Smooth muscle cell (in vitro differentiated cells): ENCODE results near the gene SCAF11. TPM values are rescaled to one million over a fixed set of nuclear protein-coding genes. Genes with fewer than 3 reads are reported as not detected.

Source experiments
- DNase-seq: peaks from one replicate; lab custom pipeline; 2025; ENCODE audit not compliant: unreplicated experiment; lab: John Stamatoyannopoulos, UW
- H2AFZ ChIP-seq: fragments of 200-600 bp; sonication (generic); 2 replicates; pipeline ENCODE4 v1.6.0; 2016; ENCODE audit warnings: antibody characterized with exemption, low read depth, mild to moderate bottlenecking
- H3F3A ChIP-seq: fragments of 200-600 bp; sonication (generic); 2 replicates; pipeline ENCODE4 v1.6.0; 2017; ENCODE audit warnings: antibody characterized with exemption, low read depth
- H3K27ac ChIP-seq: fragments of 200-600 bp; sonication (generic); 2 replicates; pipeline ENCODE4 v1.5.1; 2016; ENCODE audit warnings: low read depth, mild to moderate bottlenecking
- H3K27me3 ChIP-seq: fragments of 200-600 bp; sonication (generic); 2 replicates; pipeline ENCODE4 v1.6.1; 2016; ENCODE audit warnings: low read depth, mild to moderate bottlenecking
- H3K36me3 ChIP-seq: fragments of 200-600 bp; sonication (generic); 2 replicates; pipeline ENCODE4 v1.5.1; 2016; ENCODE audit warnings: low read depth
- H3K4me1 ChIP-seq: fragments of 200-600 bp; sonication (generic); 2 replicates; pipeline ENCODE4 v1.5.1; 2016; ENCODE audit warnings: low read depth
- H3K4me2 ChIP-seq: fragments of 200-600 bp; sonication (generic); 2 replicates; pipeline ENCODE4 v1.6.0; 2016; ENCODE audit warnings: mild to moderate bottlenecking
- H3K4me3 ChIP-seq: fragments of 200-600 bp; sonication (generic); 2 replicates; pipeline ENCODE4 v1.5.1; 2016; ENCODE audit warnings: mild to moderate bottlenecking
- H3K79me2 ChIP-seq: fragments of 200-600 bp; sonication (generic); 2 replicates; pipeline ENCODE4 v1.6.0; 2016; ENCODE audit warnings: low read depth, mild to moderate bottlenecking
- H3K9ac ChIP-seq: fragments of 200-600 bp; sonication (generic); 2 replicates; pipeline ENCODE4 v1.6.0; 2016; ENCODE audit warnings: low read depth
- H3K9me3 ChIP-seq: fragments of 200-600 bp; sonication (generic); replicated peaks from 2 replicates; pipeline ENCODE4 v1.5.1; 2016; ENCODE audit warnings: low read depth
- H4K20me1 ChIP-seq: fragments of 200-600 bp; sonication (generic); 2 replicates; pipeline ENCODE4 v1.6.0; 2016; ENCODE audit warnings: low read depth
- whole genome bisulfite sequencing: methylation state at CpG from one replicate; pipeline ENCODE4 v1.1.7; 2016; ENCODE audit warnings: low lambda C conversion rate; 5-methylcytosine and 5-hydroxymethylcytosine counted together
- polyA plus RNA-seq: library from polyadenylated mRNA; unstranded; fragments of >200 nt; fragmentation: Nextera tagmentation; extraction: Ambion mirVana; gene quantifications from 2 replicates; pipeline ENCODE4 v1.2.1, GENCODE V29; 2016
- total RNA-seq: library from RNA; depleted of rRNA; stranded (reverse); fragments of >200 nt; gene quantifications from 2 replicates; pipeline ENCODE4 v1.2.3, GENCODE V29; 2014
- TF ChIP-seq, protein P1 (sequence below): fragments of 200-600 bp; sonication (generic); IDR thresholded peaks from 2 replicates; pipeline ENCODE4 v1.5.1; 2017; ENCODE audit warnings: borderline replicate concordance, mild to moderate bottlenecking, antibody characterized with exemption; ENCODE audit not compliant: insufficient read depth, poor library complexity, severe bottlenecking

SCAF11 gene
- total and polyA plus RNA-seq, 2 experiments from 2014 or later: 33.2 to 99.5 TPM

- peaks cover 1% of the 10 kb centered on the region for H3K4me1 ChIP-seq
- H3K79me2 ChIP-seq: peaks cover 91% of the 10 kb centered on the region
- H3K9me3 ChIP-seq: no peaks in the 10 kb centered on the region
- no peak overlapping the region for H3K27ac ChIP-seq
- no peaks in the 10 kb centered on the region for H3K36me3 ChIP-seq
- H3K4me3 ChIP-seq: no peak overlapping the region
- H4K20me1 ChIP-seq: peaks cover 98% of the 10 kb centered on the region
- 100% methylated on average over 1 of the region's 1 CpG for WGBS
- H2AFZ ChIP-seq: no peak overlapping the region
- TF ChIP-seq, protein P1, sequence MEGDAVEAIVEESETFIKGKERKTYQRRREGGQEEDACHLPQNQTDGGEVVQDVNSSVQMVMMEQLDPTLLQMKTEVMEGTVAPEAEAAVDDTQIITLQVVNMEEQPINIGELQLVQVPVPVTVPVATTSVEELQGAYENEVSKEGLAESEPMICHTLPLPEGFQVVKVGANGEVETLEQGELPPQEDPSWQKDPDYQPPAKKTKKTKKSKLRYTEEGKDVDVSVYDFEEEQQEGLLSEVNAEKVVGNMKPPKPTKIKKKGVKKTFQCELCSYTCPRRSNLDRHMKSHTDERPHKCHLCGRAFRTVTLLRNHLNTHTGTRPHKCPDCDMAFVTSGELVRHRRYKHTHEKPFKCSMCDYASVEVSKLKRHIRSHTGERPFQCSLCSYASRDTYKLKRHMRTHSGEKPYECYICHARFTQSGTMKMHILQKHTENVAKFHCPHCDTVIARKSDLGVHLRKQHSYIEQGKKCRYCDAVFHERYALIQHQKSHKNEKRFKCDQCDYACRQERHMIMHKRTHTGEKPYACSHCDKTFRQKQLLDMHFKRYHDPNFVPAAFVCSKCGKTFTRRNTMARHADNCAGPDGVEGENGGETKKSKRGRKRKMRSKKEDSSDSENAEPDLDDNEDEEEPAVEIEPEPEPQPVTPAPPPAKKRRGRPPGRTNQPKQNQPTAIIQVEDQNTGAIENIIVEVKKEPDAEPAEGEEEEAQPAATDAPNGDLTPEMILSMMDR: no peak
- no peaks in the 10 kb centered on the region for H3F3A ChIP-seq
- no peak for DNase-seq
- no peaks in the 10 kb centered on the region for H3K27me3 ChIP-seq
- no peak overlapping the region for H3K4me2 ChIP-seq
- H3K9ac ChIP-seq: no peak overlapping the region
Measured at GRCh38 chr12:45970391-45970790, 20.0 kb downstream of the SCAF11 start.

DNA sequence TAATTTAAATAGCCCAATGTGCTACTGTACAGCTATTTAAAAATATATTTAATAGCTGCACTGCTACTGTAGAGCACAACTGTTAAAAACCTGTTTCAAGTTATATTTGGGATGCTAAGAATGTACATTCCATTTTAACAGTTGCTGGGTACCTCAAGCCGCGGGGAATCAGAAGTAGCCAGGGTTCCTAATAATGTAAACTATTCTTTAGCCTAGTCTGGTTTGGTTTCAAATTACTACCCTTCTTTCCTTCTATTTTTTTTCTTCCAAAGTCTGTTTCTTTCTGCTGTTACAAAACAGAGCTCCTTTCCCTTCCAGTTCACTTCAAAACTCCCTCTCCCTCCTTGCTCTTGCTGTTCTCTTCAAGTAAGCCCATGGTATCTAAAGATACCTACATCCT is 21.3 kb downstream of the SCAF11 start:
- Histone ChIP-seq H3K9ac (no peak overlapping the region), H3K36me3 (no peaks in the 10 kb centered on the region), H3K79me2 (peaks cover 98% of the 10 kb centered on the region), H2AFZ (no peak overlapping the region), H3F3A (no peaks in the 10 kb centered on the region), H4K20me1 (peaks cover 97% of the 10 kb centered on the region), H3K4me3 (no peak overlapping the region), H3K27me3 (no peaks in the 10 kb centered on the region), H3K9me3 (no peaks in the 10 kb centered on the region), H3K4me1 (peaks cover 6% of the 10 kb centered on the region), H3K4me2 (peak overlapping the region; percentile 12), H3K27ac (no peak overlapping the region)
- 9% methylated on average over 2 of the region's 2 CpGs for WGBS
- no peak for DNase-seq
- TF ChIP-seq, protein P1: no peak

DNA sequence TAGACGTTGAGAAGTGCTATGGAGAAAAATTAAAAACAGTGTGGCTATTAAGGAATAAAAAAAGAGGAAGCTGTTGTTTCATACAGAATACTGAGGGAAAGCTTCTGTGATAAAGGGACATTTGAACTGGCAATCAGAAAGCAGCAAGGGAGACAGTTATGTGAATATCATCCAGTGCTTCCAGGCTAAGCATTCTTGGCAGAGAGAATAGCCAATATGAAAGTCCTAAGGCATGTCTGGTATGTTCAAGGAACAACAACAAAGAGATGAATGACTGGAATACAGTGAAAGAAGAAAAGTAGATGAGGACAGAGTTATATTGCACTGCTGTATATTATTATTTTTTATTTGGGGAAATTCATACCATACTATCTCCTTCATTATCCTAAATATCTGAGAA is 23.9 kb downstream of the SCAF11 start:
- Histone ChIP-seq H3K9ac (no peak overlapping the region), H3F3A (no peaks in the 10 kb centered on the region), H3K27ac (peak overlapping the region; percentile 39), H3K79me2 (peaks cover 98% of the 10 kb centered on the region), H3K27me3 (no peaks in the 10 kb centered on the region), H4K20me1 (peaks cover 96% of the 10 kb centered on the region), H3K4me2 (peak overlapping the region; percentile 54), H3K4me1 (peaks cover 20% of the 10 kb centered on the region), H3K9me3 (no peaks in the 10 kb centered on the region), H3K36me3 (peaks cover 17% of the 10 kb centered on the region), H3K4me3 (no peak overlapping the region), H2AFZ (no peak overlapping the region)
- 86% methylated on average over 1 of the region's 1 CpG for WGBS
- no peak for DNase-seq
- TF ChIP-seq, protein P1: no peak

- TF ChIP-seq, protein P1: no peak
- no peaks in the 10 kb centered on the region for H3K27me3 ChIP-seq
- no peak overlapping the region for H3K27ac ChIP-seq
- H3K36me3 ChIP-seq: peaks cover 17% of the 10 kb centered on the region
- H3K79me2 ChIP-seq: peaks cover 84% of the 10 kb centered on the region
- no peaks in the 10 kb centered on the region for H3F3A ChIP-seq
- no peak for DNase-seq
- H2AFZ ChIP-seq: no peak overlapping the region
- H4K20me1 ChIP-seq: peaks cover 92% of the 10 kb centered on the region
- H3K4me1 ChIP-seq: peaks cover 20% of the 10 kb centered on the region
- no peak overlapping the region for H3K4me3 ChIP-seq
- WGBS: 89% methylated on average over 4 of the region's 4 CpGs
- H3K9me3 ChIP-seq: no peaks in the 10 kb centered on the region
- no peak overlapping the region for H3K4me2 ChIP-seq
- H3K9ac ChIP-seq: no peak overlapping the region
Measured at GRCh38 chr12:45962553-45963325, 27.6 kb downstream of the SCAF11 start.
